ENCODE data around the gene KDM2B. TPM values are rescaled to one million over a fixed set of nuclear protein-coding genes. Genes with fewer than 3 reads are reported as not detected.

The KDM2B gene
- total and polyA plus RNA-seq, 2 experiments from 2014 or later, result 59.4 to 161 TPM

DNA sequence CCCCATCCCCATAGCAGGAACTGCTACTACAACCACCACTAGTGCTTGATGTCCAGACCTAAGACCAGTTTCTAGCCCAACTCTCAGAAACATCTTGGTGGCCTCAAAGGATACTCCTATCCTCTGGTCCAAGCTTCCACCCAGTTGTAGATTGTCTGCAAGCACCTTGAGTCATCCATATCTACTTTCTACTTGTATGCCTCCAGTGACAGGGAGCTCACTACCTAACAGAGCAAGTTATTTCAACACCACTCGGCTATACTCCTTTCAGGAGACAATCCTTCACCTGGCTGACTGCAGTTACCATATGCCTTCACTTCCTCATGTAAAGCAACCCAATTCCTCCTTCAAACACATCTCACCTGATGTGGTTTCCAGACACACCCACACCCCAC is 49.5 kb downstream of the KDM2B start:
- H3K9me2 ChIP-seq (ENCODE audit: insufficient read depth), result no peaks in the 10 kb centered on the region
- Mint-ChIP-seq H3K27me3 (ENCODE audit: insufficient read depth, low read depth, poor library complexity) (peaks cover 15% of the 10 kb centered on the region), H3K9me3 (no peaks in the 10 kb centered on the region), H3K27ac (peak overlapping the region; percentile 27), H3K36me3 (ENCODE audit: low read depth) (peaks cover 65% of the 10 kb centered on the region), H3K4me3 (peak overlapping the region; percentile 14; the same call in 1 of the 3 replicates), H3K4me1 (peaks cover 48% of the 10 kb centered on the region)
- peak overlapping the region; percentile 69; the same call in 1 of the 2 replicates for H3K27ac ChIP-seq (ENCODE audit: low read depth)
- H3K4me1 ChIP-seq (ENCODE audit: insufficient read depth), result peaks cover 30% of the 10 kb centered on the region
- peaks cover 81% of the 10 kb centered on the region for H3K79me2 ChIP-seq (replicated peaks; ENCODE audit: insufficient read depth)
- H3K4me2 ChIP-seq, result peak overlapping the region; percentile 68; the same call in 1 of the 2 replicates
- H3F3A ChIP-seq (replicated peaks; ENCODE audit: low read depth), result peaks cover 33% of the 10 kb centered on the region
- peaks cover 49% of the 10 kb centered on the region for H4K20me1 ChIP-seq (replicated peaks; ENCODE audit: insufficient read depth)
- ATAC-seq, result no peak
- TF ChIP-seq CTCF (conservative IDR thresholded peaks at IDR 0.05; ENCODE audit: low read depth in 2 of 2), result no peak
- no peak for TF ChIP-seq ZNF331 (CRISPR knock-in tag; IDR thresholded peaks at IDR 0.05; ENCODE audit: low read depth)
- no peak for TF ChIP-seq ZNF114 (CRISPR knock-in tag; IDR thresholded peaks at IDR 0.05)
- TF ChIP-seq ZNF462 (CRISPR knock-in tag; IDR thresholded peaks at IDR 0.05), result no peak
- no peak for TF ChIP-seq CREB1 (CRISPR knock-in tag; IDR thresholded peaks at IDR 0.05; ENCODE audit: low read depth)
- no peak for TF ChIP-seq EZH2 (IDR thresholded peaks at IDR 0.05; ENCODE audit: low read depth, unreplicated experiment)
- no peak for TF ChIP-seq STAT1 (IDR thresholded peaks at IDR 0.05; ENCODE audit: unreplicated experiment)
- TF ChIP-seq ETS1 (IDR thresholded peaks at IDR 0.05), result no peak
- TF ChIP-seq JUNB (IDR thresholded peaks at IDR 0.05; ENCODE audit: unreplicated experiment), result no peak
- TF ChIP-seq EZH2phosphoT487 (IDR thresholded peaks at IDR 0.05; ENCODE audit: unreplicated experiment), result no peak
- no peak for TF ChIP-seq NANOG (IDR thresholded peaks at IDR 0.05; ENCODE audit: borderline replicate concordance)
- TF ChIP-seq REST (IDR thresholded peaks at IDR 0.05; ENCODE audit: unreplicated experiment), result no peak
- TF ChIP-seq POLR2AphosphoS5 (IDR thresholded peaks at IDR 0.05; ENCODE audit: low read depth), result no peak
- no peak for DNase-seq (ENCODE audit: low spot score)
- no peak overlapping the region for H2AFZ ChIP-seq
- no peak overlapping the region for H3K4me3 ChIP-seq
- peaks cover 30% of the 10 kb centered on the region for H3K36me3 ChIP-seq (ENCODE audit: insufficient read depth)
- no peaks in the 10 kb centered on the region for H3K27me3 ChIP-seq (ENCODE audit: insufficient read depth)

All from GM23338 (cell line).